ENCODE data around the gene RTCA. TPM values are rescaled to one million over a fixed set of nuclear protein-coding genes. Genes with fewer than 3 reads are reported as not detected.
A peak's percentile ranks its signal among the peaks of the same experiment; 100 is the strongest.

Gene RTCA
- total RNA-seq, 2 experiments from 2014 or later: 62.1 to 67.1 TPM

DNA sequence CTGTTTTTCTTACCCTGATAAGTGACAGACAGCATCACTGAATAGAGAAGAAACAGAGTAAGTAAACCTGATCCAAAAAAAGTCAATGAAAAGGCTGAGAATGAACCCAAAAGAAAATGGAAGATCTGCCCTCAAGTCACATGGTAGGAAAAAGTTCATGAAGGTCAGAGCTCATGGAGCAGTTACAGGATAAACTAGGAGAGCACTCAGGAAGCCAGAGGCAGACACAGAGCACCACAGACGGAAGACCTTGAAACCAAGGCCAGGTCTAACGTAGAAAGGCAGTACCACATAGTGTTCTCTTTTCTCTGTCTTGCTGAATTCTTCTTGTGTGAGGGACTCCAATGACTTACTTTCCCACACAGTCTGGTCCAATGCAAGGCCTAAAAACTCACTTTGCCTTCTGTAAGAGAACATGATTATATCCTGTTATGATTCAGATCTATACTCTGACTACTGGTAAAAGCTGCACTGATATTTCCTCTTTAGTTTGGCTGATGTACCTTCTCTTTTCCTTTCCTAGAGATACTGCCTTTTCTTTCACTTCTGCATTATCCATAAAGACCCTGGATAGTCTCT is 40.8 kb downstream of the RTCA start:
- Histone ChIP-seq H3K36me3 (ENCODE audit: insufficient read depth, low read length) (no peaks in the 10 kb centered on the region), H3K9me3 (ENCODE audit: control insufficient read depth in 1 of 2, insufficient read depth in 1 of 2, low read length in 2 of 2) (peaks cover 0 to 5% of the 10 kb centered on the region in 2 experiments), H3K4me3 (ENCODE audit: low read length) (no peak overlapping the region), H3K4me1 (ENCODE audit: insufficient read depth, low read length) (peaks cover 4% of the 10 kb centered on the region), H3K27me3 (ENCODE audit: control insufficient read depth in 1 of 2, insufficient read depth in 2 of 2, low read length in 2 of 2) (no peaks in the 10 kb centered on the region), H3K27ac (ENCODE audit: low read depth in 1 of 2, low read length in 2 of 2) (no peak overlapping the region)
- TF ChIP-seq, protein P1, sequence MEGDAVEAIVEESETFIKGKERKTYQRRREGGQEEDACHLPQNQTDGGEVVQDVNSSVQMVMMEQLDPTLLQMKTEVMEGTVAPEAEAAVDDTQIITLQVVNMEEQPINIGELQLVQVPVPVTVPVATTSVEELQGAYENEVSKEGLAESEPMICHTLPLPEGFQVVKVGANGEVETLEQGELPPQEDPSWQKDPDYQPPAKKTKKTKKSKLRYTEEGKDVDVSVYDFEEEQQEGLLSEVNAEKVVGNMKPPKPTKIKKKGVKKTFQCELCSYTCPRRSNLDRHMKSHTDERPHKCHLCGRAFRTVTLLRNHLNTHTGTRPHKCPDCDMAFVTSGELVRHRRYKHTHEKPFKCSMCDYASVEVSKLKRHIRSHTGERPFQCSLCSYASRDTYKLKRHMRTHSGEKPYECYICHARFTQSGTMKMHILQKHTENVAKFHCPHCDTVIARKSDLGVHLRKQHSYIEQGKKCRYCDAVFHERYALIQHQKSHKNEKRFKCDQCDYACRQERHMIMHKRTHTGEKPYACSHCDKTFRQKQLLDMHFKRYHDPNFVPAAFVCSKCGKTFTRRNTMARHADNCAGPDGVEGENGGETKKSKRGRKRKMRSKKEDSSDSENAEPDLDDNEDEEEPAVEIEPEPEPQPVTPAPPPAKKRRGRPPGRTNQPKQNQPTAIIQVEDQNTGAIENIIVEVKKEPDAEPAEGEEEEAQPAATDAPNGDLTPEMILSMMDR (IDR thresholded peaks at IDR 0.05): no peak
- intact Hi-C loops (cut with DNase I, micrococcal nuclease): no loop called here
- ATAC-seq (ENCODE audit: poor library complexity) (no peak), DNase-seq (peak in 1 of 14 experiments; percentile 1)
- no peaks in the 10 kb centered on the region for H3K36me3 Mint-ChIP-seq (ENCODE audit: low read depth)
- ChIA-PET POLR2A (interaction anchor here (0.7 kb wide), 1 partner anchor 17 kb away, joined by 3 read pairs; no protein-coding TSS in a partner anchor), CTCF (no interaction called here)
- H3K4me3 Mint-ChIP-seq: no peak overlapping the region
- H3K27ac Mint-ChIP-seq: peak overlapping the region; percentile 5
- H3K4me1 Mint-ChIP-seq (ENCODE audit: low read depth): peaks cover 14% of the 10 kb centered on the region
- no peaks in the 10 kb centered on the region for H3K27me3 Mint-ChIP-seq
- H3K9me3 Mint-ChIP-seq: peaks cover 3% of the 10 kb centered on the region

GRCh38 chr1:100308777-100309176 is 42.8 kb downstream of the RTCA start:
- H3K27ac ChIP-seq (ENCODE audit: low read depth in 1 of 2, low read length in 2 of 2): no peak overlapping the region
- peaks cover 4% of the 10 kb centered on the region for H3K4me1 ChIP-seq (ENCODE audit: insufficient read depth, low read length)
- no peak overlapping the region for H3K4me3 ChIP-seq (ENCODE audit: low read length)
- ATAC-seq (ENCODE audit: poor library complexity) (no peak), DNase-seq (no peak)
- no peak overlapping the region for H3K4me3 Mint-ChIP-seq
- no peaks in the 10 kb centered on the region for H3K36me3 Mint-ChIP-seq (ENCODE audit: low read depth)
- peaks cover 14% of the 10 kb centered on the region for H3K4me1 Mint-ChIP-seq (ENCODE audit: low read depth)
- no peak overlapping the region for H3K27ac Mint-ChIP-seq
- peaks cover 3% of the 10 kb centered on the region for H3K9me3 Mint-ChIP-seq
- ChIA-PET CTCF (no interaction called here), POLR2A (no interaction called here)
- H3K9me3 ChIP-seq (ENCODE audit: control insufficient read depth in 1 of 2, insufficient read depth in 1 of 2, low read length in 2 of 2): peaks cover 0 to 5% of the 10 kb centered on the region in 2 experiments
- H3K27me3 Mint-ChIP-seq: no peaks in the 10 kb centered on the region
- intact Hi-C loops (cut with DNase I, micrococcal nuclease): no loop called here
- no peaks in the 10 kb centered on the region for H3K36me3 ChIP-seq (ENCODE audit: insufficient read depth, low read length)
- no peaks in the 10 kb centered on the region for H3K27me3 ChIP-seq (ENCODE audit: control insufficient read depth in 1 of 2, insufficient read depth in 2 of 2, low read length in 2 of 2)
- TF ChIP-seq, protein P1 (IDR thresholded peaks at IDR 0.05): no peak

DNA sequence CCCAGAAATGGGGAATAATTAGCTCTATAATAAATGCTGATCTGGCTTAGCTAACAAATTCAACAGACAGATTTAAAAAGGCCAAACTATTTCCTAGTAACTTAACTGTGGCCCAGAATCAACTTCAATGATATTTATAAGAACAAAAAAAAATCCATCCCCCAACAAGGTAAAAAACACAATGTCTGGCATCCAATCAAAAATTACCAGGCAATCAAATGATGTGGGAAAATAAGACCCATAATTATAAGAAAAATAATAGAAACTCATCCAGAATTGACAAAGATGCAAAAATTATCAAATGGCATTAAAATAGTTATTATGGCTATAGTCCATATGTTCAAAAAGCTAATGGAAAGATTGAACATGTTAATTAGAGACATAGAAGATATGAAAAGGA is 43.8 kb downstream of the RTCA start:
- intact Hi-C loops (cut with DNase I, micrococcal nuclease): no loop called here
- no peak overlapping the region for H3K4me3 Mint-ChIP-seq
- Histone ChIP-seq H3K9me3 (ENCODE audit: control insufficient read depth in 1 of 2, insufficient read depth in 1 of 2, low read length in 2 of 2) (peaks cover 0 to 5% of the 10 kb centered on the region in 2 experiments), H3K4me3 (ENCODE audit: low read length) (no peak overlapping the region), H3K4me1 (ENCODE audit: insufficient read depth, low read length) (peaks cover 4% of the 10 kb centered on the region), H3K27ac (ENCODE audit: low read depth in 1 of 2, low read length in 2 of 2) (no peak overlapping the region), H3K36me3 (ENCODE audit: insufficient read depth, low read length) (no peaks in the 10 kb centered on the region), H3K27me3 (ENCODE audit: control insufficient read depth in 1 of 2, insufficient read depth in 2 of 2, low read length in 2 of 2) (no peaks in the 10 kb centered on the region)
- ChIA-PET CTCF (no interaction called here), POLR2A (no interaction called here)
- H3K27me3 Mint-ChIP-seq: no peaks in the 10 kb centered on the region
- DNase-seq (no peak), ATAC-seq (ENCODE audit: poor library complexity) (no peak)
- TF ChIP-seq, protein P1 (IDR thresholded peaks at IDR 0.05): no peak
- no peak overlapping the region for H3K27ac Mint-ChIP-seq
- peaks cover 3% of the 10 kb centered on the region for H3K9me3 Mint-ChIP-seq
- H3K4me1 Mint-ChIP-seq (ENCODE audit: low read depth): peaks cover 14% of the 10 kb centered on the region
- no peaks in the 10 kb centered on the region for H3K36me3 Mint-ChIP-seq (ENCODE audit: low read depth)

Measured in CD4-positive, alpha-beta T cell (primary cell).